Erythroblast (primary cell): ENCODE results near the gene ANKH.

ENCODE experiments used
- GATA1 ChIP-seq: IDR thresholded peaks from 2 replicates; pipeline ENCODE4 v1.6.1; 2011; ENCODE audit warnings: low read depth, mild to moderate bottlenecking, control low read depth, low read length, moderate library complexity
- POLR2A ChIP-seq: IDR thresholded peaks from 2 replicates; pipeline ENCODE4 v1.6.1; 2011; ENCODE audit warnings: mild to moderate bottlenecking, low read length

DNA sequence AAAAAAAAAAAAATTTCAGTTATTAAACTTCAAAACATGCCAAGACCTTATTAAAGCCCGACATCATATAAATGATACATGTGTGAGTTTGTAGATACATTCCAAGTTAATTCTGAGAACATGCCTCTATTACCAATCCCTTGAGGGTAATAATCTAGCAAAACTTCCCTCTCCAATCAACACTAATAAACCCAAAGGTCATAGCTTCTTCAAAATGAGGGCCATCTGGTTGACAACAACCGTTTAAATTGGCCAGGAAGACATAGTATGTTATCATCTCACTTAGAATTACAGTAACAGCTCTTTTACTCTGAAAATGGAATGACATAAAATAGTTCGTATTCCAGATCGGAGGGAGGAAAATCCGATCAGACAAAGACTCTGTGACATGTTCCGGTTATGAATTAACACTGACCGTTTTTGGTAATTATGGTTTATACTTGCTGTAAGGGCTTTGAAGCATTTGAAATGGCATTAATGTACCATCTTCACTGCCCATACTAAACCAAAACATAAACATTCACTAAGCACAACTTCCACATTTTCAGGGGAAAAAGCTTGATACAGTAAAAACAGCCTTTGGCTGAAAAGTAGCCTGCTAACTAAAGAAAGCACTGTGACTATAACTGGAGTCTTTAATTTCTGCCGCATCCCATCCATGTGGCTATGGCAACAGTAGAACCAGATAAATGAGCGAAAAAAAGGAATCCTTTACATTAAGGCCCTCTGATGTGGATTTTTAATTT, 50.3 kb downstream of the ANKH start:
- TF ChIP-seq POLR2A (no peak), GATA1 (no peak)
